RWPE1 (cell line): ENCODE data around the gene DPF3.

Source experiments
- CTCF ChIA-PET: fragments of 350-600 bp; sonication (Branson Sonifier 250); formaldehyde crosslinking; extraction: SDS; loops from one replicate; lab custom pipeline; 2021; lab: Yijun Ruan, JAX
- POLR2A ChIA-PET: fragments of 400-600 bp; formaldehyde crosslinking; extraction: SDS; loops from one replicate; lab custom pipeline; 2020; ENCODE audit warnings: antibody characterized with exemption; ENCODE audit not compliant: low non-redundant PET; lab: Yijun Ruan, JAX
- DNase-seq: peaks from one replicate; pipeline ENCODE4 v3.0.0; 2012; ENCODE audit warnings: low spot score
- H3K27ac ChIP-seq: fragments of 450-650 bp; 2 replicates; pipeline ENCODE4 v1.5.1; 2017
- CTCF ChIP-seq: fragments of 450-650 bp; conservative IDR thresholded peaks from 2 replicates; pipeline ENCODE4 v1.5.1; 2017; ENCODE audit warnings: low read depth, mild to moderate bottlenecking

Gene DPF3

DNA sequence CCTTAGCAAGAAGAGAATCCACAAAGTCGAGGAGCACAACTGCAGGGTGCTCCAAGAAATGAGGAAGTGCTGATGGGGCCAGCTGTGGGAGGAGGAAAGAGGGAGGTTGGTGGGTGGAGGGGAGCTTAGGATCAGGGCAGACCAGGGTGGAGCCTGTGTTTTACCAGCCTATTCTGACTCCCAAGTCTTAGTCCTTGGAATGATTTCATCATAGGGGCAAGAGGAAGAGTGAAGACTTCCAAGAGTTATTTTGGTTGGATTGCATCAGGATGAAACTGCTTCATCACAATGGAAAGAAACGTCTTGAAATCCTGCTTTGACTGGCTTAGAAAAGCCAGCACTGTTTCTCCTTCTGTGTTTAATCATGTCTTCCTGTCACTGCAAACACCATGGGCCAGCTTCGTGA is 194.0 kb downstream of the DPF3 start:
- no peak for DNase-seq
- ChIA-PET CTCF (interaction anchor here (1.1 kb wide), 1 partner anchor 127 kb away, joined by 4 read pairs; no protein-coding TSS in a partner anchor), POLR2A (no interaction called here)
- no peak for TF ChIP-seq CTCF
- peak overlapping the region; percentile 31 for H3K27ac ChIP-seq

DNA sequence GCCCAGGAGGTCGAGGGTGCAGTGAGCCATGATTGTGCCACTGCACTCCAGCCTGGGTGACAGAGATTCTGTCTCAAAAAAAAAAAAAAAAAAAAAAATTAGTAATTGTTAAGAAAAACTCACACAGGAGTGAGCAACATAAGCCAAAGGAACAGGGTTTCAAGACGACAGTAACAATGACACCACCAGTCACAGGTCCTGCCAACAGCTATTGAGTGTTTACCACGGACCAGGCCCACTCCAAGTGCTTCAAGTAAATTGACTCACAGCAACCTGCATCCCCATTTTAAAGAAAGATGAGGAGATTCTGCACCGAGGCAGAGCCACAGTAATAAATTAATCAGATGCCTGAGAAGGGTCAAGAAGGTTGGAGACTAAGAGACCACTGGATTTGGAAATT is 194.5 kb downstream of the DPF3 start:
- TF ChIP-seq CTCF, result no peak
- DNase-seq, result no peak
- peak overlapping the region; percentile 31; the same call in 1 of the 2 replicates for H3K27ac ChIP-seq
- POLR2A ChIA-PET, result no interaction called here
- CTCF ChIA-PET, result interaction anchor here (1.1 kb wide), 1 partner anchor 126 kb away, joined by 4 read pairs; no protein-coding TSS in a partner anchor

DNA sequence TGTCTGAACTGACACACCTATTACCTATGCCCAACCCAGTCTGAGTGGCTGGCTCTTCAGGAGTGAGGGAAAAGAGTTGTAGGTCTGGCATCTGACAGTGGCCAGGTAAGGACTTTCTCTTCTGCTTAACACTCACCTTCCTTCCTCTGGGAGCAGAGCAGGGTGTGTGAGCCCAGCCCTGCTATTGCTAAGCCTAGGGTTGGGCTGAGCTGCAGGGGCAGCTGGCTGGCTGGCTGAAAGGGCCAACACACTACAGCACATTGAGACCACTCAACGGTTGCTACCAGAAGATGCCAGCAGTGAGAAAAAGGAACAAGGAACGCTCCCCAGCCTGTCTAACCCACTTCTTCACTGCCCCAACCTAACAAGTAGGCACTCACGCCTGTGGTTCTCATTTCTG is 201.2 kb downstream of the DPF3 start:
- no peak for TF ChIP-seq CTCF
- DNase-seq, result no peak
- H3K27ac ChIP-seq, result no peak overlapping the region
- POLR2A ChIA-PET, result no interaction called here
- CTCF ChIA-PET, result interaction anchor here (0.5 kb wide), 1 partner anchor 257 kb away, joined by 3 read pairs; no protein-coding TSS in a partner anchor

GRCh38 chr14:72690324-72690723 is 203.6 kb downstream of the DPF3 start:
- H3K27ac ChIP-seq, result no peak overlapping the region
- no peak for TF ChIP-seq CTCF
- no peak for DNase-seq
- CTCF ChIA-PET, result no interaction called here
- POLR2A ChIA-PET, result no interaction called here

GRCh38 chr14:72688990-72689671 is 204.8 kb downstream of the DPF3 start:
- no peak for DNase-seq
- no peak for TF ChIP-seq CTCF
- POLR2A ChIA-PET, result interaction anchor here (0.6 kb wide), 1 partner anchor 57 kb away, joined by 4 read pairs; no protein-coding TSS in a partner anchor
- H3K27ac ChIP-seq, result no peak overlapping the region
- CTCF ChIA-PET, result no interaction called here

DNA sequence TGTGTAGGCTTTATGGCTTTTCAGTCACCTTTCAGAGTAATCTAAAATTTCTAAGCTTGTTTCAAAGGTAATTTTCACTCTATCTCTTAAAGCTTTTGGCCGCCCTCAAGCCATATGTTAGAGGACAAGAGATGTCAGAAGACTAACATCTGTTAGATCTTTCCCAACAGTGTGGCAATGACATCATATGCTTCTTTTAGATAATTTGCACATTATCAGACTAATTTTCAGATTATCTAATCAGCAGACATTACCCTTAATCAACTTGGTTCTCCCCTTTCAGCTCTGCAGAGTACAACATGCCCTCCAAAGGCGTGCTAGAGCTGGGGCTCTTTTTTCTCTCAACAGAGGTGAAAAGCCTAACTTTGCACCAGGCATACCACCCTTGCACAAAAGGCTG is 207.1 kb downstream of the DPF3 start:
- H3K27ac ChIP-seq, result no peak overlapping the region
- no peak for DNase-seq
- TF ChIP-seq CTCF, result no peak
- ChIA-PET CTCF (no interaction called here), POLR2A (no interaction called here)
